Tibial artery (tissue), 4 donors: ENCODE data around the gene GALNT7.
A peak's percentile ranks its signal among the peaks of the same experiment; 100 is the strongest.

ENCODE experiments used
- DNase-seq, 2 donors: peaks; one replicate each; pipeline ENCODE4 v3.0.0-alpha.2; 2019
- H3K27ac ChIP-seq, 2 donors: fragments of 200-600 bp; sonication (generic) in 1 of 2; 1 replicate in 1 of 2; 2 replicates in 1 of 2; pipeline ENCODE4 v1.5.1; 2018 to 2019; ENCODE audit warnings: mild to moderate bottlenecking in 1 of 2
- H3K27me3 ChIP-seq, 2 donors: fragments of 200-600 bp; sonication (generic) in 1 of 2; one replicate each; pipeline versions ENCODE4 v1.5.1 to v1.6.0; 2016 to 2019
- H3K36me3 ChIP-seq, 3 donors: fragments of 200-600 bp; sonication (generic) in 2 of 3; one replicate each; pipeline ENCODE4 v1.5.1; 2016 to 2019; ENCODE audit warnings: mild to moderate bottlenecking in 2 of 3
- H3K4me1 ChIP-seq, 4 donors: fragments of 200-600 bp; sonication (generic) in 2 of 4; 1 replicate in 3 of 4; 2 replicates in 1 of 4; pipeline ENCODE4 v1.5.1; 2016 to 2019
- H3K4me3 ChIP-seq, 2 donors: fragments of 200-600 bp; sonication (generic) in 1 of 2; 1 replicate in 1 of 2; 2 replicates in 1 of 2; pipeline ENCODE4 v1.5.1; 2018 to 2019; ENCODE audit warnings: mild to moderate bottlenecking in 2 of 2
- H3K9me3 ChIP-seq, 3 donors: fragments of 200-600 bp; sonication (generic) in 1 of 3; one replicate each; pipeline ENCODE4 v1.5.1; 2016 to 2019
- CTCF ChIP-seq, 2 experiments: fragments of 200-600 bp in 1 of 2; fragments of 450-650 bp in 1 of 2; IDR thresholded peaks; one replicate each; pipeline ENCODE4 v1.5.1; 2017 to 2019; ENCODE audit warnings: antibody characterized with exemption in 2 of 2, mild to moderate bottlenecking in 1 of 2, moderate library complexity in 1 of 2
- intact Hi-C: fragments of 100-400 bp; cut with DNase I; formaldehyde crosslinking; loops from one replicate; pipeline ENCODE4 v1.15.0; 2023; ENCODE audit warnings: low total_unique reads

Gene GALNT7

DNA sequence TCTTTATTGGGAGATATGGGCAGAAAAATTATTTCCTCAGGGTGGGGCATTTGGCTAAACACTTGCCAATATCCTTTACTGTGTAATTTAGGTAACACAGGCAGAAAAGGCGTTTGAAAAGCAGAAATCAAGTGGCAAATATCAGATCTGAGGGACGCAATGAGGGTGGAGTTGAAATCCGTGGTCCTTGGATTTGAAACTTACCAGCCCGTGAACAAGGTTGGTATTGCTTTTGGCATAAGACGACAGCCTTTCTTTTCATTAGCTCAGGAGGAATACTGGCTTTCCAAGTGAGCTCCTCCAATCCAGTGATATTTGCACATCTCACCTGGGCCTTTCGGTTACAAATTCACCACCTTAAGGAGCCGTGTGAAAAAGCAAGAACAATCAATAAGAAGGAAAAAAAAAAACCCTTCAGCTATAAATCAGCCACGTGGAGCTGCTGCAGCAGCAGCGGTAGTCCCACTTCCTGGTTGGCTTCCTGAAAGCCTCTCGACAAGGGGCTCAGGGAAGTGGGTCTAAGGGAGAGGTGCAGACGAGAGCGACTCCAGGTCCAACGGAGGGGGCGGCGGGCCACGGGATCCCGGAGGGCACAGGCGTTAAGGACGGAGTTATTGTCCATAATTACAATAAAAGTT is 734 bp upstream of the GALNT7 start:
- no peaks in the 10 kb centered on the region for H3K36me3 ChIP-seq
- DNase-seq = peak in 1 of 2 donors; percentile 68
- H3K4me3 ChIP-seq = peak overlapping the region; percentile 72 to 93
- intact Hi-C loops = loop anchor here (10.0 kb wide), 1 partner anchor 153 kb away; no protein-coding TSS in a partner anchor
- no peaks in the 10 kb centered on the region for H3K9me3 ChIP-seq
- no peaks in the 10 kb centered on the region for H3K27me3 ChIP-seq
- peak overlapping the region; percentile 85 to 94 for H3K27ac ChIP-seq
- peaks cover 0 to 23% (median 12%) of the 10 kb centered on the region in 4 donors for H3K4me1 ChIP-seq
- no peak for TF ChIP-seq CTCF (IDR thresholded peaks at IDR 0.05)

DNA sequence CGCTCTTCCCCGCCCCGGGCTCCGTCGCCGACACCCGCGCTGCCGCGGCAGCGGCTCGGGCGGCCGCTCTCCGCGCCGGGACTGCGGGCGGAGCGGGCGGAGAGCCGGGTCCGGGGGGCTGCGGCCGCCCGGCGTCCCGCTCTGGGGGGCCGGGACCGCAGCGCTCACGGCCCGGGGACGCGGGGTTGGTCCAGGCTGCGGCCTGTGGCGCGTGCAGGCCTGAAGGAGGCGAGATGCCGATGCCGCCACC is 492 bp downstream of the GALNT7 start:
- Histone ChIP-seq H3K27ac (peak overlapping the region; percentile 85 to 94), H3K9me3 (no peaks in the 10 kb centered on the region), H3K27me3 (no peaks in the 10 kb centered on the region), H3K4me3 (peak overlapping the region; percentile 72 to 93), H3K36me3 (no peaks in the 10 kb centered on the region), H3K4me1 (peaks cover 0 to 23% (median 12%) of the 10 kb centered on the region in 4 donors)
- no peak for TF ChIP-seq CTCF (IDR thresholded peaks at IDR 0.05)
- intact Hi-C loops = loop anchor here (10.0 kb wide), 1 partner anchor 154 kb away; no protein-coding TSS in a partner anchor
- DNase-seq = no peak

DNA sequence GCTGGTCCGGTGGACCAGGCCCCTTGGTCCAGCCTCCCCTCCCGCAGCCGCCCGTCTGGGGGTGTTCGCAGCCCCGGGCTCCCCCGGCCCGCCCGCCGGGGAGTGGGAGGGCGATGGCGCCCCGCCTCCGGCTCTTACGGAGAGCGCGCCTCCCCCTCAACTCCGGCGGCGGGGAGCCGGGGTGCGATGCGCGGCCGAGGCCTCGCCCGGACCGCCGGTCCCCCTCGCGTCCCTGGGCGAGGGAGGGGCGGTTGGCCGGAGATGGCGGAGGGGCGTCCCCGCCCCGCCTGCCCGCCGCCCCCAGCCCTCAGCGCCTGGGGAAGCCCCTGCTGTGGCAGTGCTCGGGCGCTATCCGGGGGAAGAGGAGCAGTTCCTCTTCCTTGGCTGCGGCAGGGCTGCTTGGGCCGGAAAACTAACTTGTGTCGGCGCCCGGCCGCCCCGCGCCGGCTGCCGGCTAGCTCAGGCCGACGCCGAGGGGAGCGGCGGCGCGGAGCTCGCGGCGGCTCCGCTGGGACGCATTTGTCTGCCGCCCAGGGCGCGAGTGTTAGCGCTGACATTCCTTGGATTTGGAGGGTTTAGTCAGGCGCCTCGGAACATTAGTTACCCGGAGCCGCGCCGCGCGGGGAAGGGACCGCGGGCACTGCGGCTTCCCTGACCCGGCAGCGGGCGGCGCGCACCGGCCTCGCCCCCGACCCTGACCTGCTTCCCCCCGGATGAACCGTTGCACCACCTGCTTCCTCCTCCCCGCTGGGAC is 994 bp downstream of the GALNT7 start:
- DNase-seq = peak; percentile 60 to 76
- TF ChIP-seq CTCF (IDR thresholded peaks at IDR 0.05) = no peak
- Histone ChIP-seq H3K4me1 (peaks cover 0 to 23% (median 12%) of the 10 kb centered on the region in 4 donors), H3K9me3 (no peaks in the 10 kb centered on the region), H3K27me3 (no peaks in the 10 kb centered on the region), H3K27ac (peak overlapping the region; percentile 85 to 94), H3K4me3 (peak overlapping the region; percentile 72 to 93), H3K36me3 (no peaks in the 10 kb centered on the region)
- intact Hi-C loops = loop anchor here (10.0 kb wide), 1 partner anchor 155 kb away; no protein-coding TSS in a partner anchor

GRCh38 chr4:173170182-173170778 is 1.7 kb downstream of the GALNT7 start:
- H3K36me3 ChIP-seq = no peaks in the 10 kb centered on the region
- H3K4me1 ChIP-seq = peaks cover 0 to 23% (median 12%) of the 10 kb centered on the region in 4 donors
- no peak for DNase-seq
- H3K4me3 ChIP-seq = peak overlapping the region; percentile 72 to 93
- TF ChIP-seq CTCF (IDR thresholded peaks at IDR 0.05) = no peak
- H3K27me3 ChIP-seq = no peaks in the 10 kb centered on the region
- H3K27ac ChIP-seq = peak overlapping the region; percentile 85 to 94
- no peaks in the 10 kb centered on the region for H3K9me3 ChIP-seq
- intact Hi-C loops = no loop called here

- Histone ChIP-seq H3K4me3 (no peak overlapping the region), H3K4me1 (peaks cover 0 to 23% (median 12%) of the 10 kb centered on the region in 4 donors), H3K9me3 (no peaks in the 10 kb centered on the region), H3K27me3 (no peaks in the 10 kb centered on the region), H3K27ac (no peak overlapping the region), H3K36me3 (no peaks in the 10 kb centered on the region)
- peak in 1 of 2 experiments; percentile 18 for TF ChIP-seq CTCF (IDR thresholded peaks at IDR 0.05)
- no peak for DNase-seq
- intact Hi-C loops = no loop called here
Measured at GRCh38 chr4:173171098-173171497, 2.5 kb downstream of the GALNT7 start.
